Measurements from ENCODE around the gene LIMK2.

DNA sequence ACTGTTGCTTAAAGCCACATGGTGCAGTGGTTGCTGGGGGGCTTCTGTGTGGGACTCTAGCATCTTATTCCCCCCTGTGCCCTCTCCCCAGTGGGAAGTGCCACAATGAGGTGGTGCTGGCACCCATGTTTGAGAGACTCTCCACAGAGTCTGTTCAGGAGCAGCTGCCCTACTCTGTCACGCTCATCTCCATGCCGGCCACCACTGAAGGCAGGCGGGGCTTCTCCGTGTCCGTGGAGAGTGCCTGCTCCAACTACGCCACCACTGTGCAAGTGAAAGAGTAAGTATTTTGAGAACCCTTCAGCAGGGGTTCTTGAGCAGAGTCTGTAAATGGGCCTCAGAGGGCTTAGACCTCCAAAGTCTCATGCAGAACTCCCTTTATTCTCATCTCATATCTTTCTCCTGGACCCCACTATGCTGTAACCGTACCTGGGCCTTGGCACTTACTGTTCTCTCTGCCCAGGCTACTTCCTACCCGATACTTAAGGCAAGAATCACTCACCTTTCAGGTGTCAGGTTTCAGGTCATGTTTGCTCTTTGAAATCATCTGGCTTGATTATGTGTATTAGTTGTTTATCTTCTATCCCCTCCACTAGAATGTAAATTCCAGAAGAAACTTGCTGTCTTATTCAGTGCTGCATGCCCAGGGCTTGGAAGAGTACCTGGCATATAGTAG is 47.8 kb downstream of the LIMK2 start:
- TF ChIP-seq POLR2A (IDR thresholded peaks at IDR 0.05; ENCODE audit: low read length) (no peak), GATA1 (IDR thresholded peaks at IDR 0.05; ENCODE audit: low read depth, low read length) (no peak)
